NCI-H82 (cell line): Measurements from ENCODE around the gene EXTL1.

ENCODE experiments used
- DNase-seq: peaks from one replicate; lab custom pipeline; 2025; lab: John Stamatoyannopoulos, UW

The EXTL1 gene

GRCh38 chr1:26070963-26071342 lies 49.4 kb downstream of the EXTL1 start:
- DNase-seq = no peak

GRCh38 chr1:26072305-26072704 lies 50.7 kb downstream of the EXTL1 start:
- DNase-seq = no peak

- no peak for DNase-seq
These were observed 54.0 kb downstream of the EXTL1 start for GRCh38 chr1:26075421-26076144.

- DNase-seq = no peak
These were observed 55.9 kb downstream of the EXTL1 start for GRCh38 chr1:26077524-26077923.

- DNase-seq = no peak
These were observed 57.0 kb downstream of the EXTL1 start for GRCh38 chr1:26078286-26079177.

- DNase-seq = no peak
These were observed 57.6 kb downstream of the EXTL1 start for GRCh38 chr1:26079178-26079563.

- no peak for DNase-seq
These were observed 58.6 kb downstream of the EXTL1 start for GRCh38 chr1:26079960-26080814.

- no peak for DNase-seq
These were observed 59.9 kb downstream of the EXTL1 start for GRCh38 chr1:26081267-26082019.

GRCh38 chr1:26082020-26082350 lies 60.4 kb downstream of the EXTL1 start:
- DNase-seq = no peak

- no peak for DNase-seq
These were observed 61.6 kb downstream of the EXTL1 start for GRCh38 chr1:26083208-26083607.

- DNase-seq = no peak
These were observed 62.6 kb downstream of the EXTL1 start for GRCh38 chr1:26084091-26084561.

- DNase-seq = no peak
These were observed 63.3 kb downstream of the EXTL1 start for GRCh38 chr1:26084844-26085243.
